ENCODE results near the gene KIF23.

DNA sequence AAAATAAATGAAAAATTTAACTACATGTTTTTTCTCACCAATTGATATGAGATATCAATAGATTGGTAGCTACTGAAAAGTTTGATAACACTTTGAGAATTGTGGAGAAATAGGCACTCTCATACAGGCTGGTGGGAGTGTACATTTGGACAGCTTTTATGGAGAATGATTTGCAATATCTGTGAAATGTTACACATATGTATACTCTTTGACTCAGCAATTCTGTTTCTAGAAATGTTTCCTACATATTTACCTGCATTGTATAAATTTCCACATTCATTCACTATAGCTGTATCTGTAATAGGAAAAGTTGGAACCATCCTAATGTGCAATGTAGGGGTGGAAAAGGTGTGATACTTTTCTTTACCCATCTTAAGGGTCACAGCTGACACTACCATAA lies 1.9 kb upstream of the KIF23 start:
- TF ChIP-seq GATA3 (IDR thresholded peaks at IDR 0.05; ENCODE audit: low read depth, low read length) (no peak), GATA2 (IDR thresholded peaks at IDR 0.05; ENCODE audit: low read depth, low read length) (no peak)

All from SH-SY5Y (cell line).